GF-D8 (cell line): ENCODE results near the gene SPIN2B.
"Not testable (repeated sequence)": the region's sequence is repeated elsewhere in the genome, so short reads cannot be mapped to it uniquely, and the experiment has no call there.

ENCODE experiments used
- DNase-seq: peaks from one replicate; lab custom pipeline; 2025; lab: John Stamatoyannopoulos, UW

SPIN2B gene

DNA sequence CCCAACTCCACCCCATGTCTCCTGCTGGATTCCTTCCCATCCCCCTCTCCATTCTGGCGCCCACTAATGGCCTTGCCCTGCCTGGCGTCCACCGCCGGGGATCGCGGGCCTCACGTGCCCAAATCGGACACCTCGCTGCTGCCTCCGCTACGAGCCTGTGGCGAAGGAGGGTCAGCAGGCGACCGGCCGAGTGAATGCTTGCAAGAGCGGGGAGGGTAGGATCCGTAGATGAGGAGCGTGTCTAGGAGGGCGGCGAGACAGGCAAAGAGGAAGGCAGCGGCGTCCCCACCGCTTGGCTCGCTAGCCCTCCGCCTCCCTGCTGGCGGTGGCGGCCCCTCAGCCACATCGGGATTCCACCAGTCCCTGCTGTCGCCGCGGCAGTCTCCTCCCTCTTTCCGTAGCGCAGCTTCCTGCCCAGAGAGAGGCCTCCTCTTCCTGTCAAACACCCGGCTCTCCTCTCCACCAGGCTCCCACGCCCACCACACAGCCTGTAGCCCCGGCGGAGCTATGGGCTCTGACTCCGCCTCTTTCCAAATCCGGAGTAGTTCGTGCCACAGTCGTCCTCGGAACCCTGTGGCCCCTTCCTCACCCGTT is at the start of gene SPIN2B:
TSS of gene SPIN2B (minus strand) at position 387 of the 594 bp plus-strand sequence.
- peak; percentile 72 for DNase-seq

- peak; percentile 0 for DNase-seq
Observed at GRCh38 chrX:57156397-57157049, 35.2 kb upstream of the SPIN2B start.

DNA sequence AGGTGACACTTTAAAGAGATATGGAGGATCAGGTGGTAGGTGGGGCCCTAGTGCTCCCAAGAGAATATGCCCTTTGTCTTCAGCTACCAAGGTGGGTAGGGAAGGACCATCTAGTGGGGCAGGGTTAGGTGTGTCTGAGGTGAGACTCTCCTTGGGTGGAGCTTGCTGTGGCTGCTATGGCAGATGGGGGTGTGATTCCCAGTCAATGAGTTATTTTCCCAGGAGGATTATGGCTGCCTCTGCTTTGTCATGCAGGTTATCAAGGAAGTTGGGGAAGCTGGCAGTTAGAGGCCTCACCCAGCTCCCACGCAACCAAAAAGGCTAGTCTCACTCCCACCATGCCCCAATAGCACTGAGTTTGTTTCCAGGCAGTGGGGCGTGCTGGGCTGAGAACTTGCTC is 33.8 kb upstream of the SPIN2B start:
- DNase-seq, result no peak

DNA sequence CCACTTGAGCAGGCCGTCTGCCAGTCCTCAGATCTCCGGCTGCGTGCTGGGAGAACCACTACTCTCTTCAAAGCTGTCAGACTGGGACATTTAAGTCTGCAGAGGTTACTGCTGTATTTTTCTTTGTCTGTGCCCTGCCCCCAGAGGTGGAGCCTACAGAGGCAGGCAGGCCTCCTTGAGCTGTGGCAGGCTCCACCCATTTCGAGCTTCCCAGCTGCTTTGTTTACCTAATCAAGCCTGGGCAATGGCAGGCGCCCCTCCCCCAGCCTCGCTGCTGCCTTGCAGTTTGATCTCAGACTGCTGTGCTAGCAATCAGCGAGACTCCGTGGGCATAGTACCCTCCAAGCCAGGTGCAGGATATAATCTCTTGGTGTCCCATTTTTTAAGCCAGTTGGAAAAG is 30.9 kb upstream of the SPIN2B start:
- not testable (repeated sequence) for DNase-seq

DNA sequence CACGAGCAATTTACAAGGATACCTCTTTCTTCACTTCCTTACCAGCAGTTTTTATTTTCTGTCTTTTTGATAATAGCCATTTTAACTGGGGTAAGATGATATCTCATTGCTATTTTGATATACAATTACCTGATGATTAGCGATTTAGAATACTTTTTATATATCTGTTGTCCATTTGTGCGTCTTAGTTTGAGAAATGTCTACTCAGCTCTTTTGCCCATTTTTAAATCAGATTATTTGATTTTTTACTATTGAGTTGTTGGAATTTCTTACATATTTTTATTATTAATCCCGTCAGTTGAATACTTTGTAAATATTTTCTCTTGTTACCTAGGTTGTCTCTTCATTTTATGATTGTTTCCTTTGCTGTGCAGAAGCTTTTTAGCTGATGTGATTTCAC is 17.3 kb upstream of the SPIN2B start:
- no peak for DNase-seq

DNA sequence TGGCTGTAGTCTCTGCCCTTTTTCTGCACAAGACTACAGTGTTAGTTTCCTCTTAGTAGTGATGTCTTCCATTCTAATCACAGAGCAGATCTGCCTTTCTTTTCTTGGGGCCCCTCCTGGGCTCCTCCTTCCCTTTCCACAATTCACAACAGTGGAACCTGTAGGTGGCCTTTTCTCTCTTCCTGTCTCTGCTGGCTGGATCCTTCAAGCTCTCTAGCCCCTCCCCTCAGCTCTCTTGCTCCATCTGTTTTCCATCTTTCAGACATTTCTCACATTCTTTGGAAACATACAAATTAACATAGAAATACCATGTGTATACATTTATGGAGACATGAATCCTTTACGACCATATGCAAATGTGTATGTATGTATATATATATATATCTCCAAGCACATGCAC is 16.2 kb upstream of the SPIN2B start:
- no peak for DNase-seq

- DNase-seq, result not testable (repeated sequence)
Observed at GRCh38 chrX:57137073-57137472, 15.7 kb upstream of the SPIN2B start, which contains the start of gene SPIN2A. TSS of gene SPIN2A (minus strand) at chrX:57137397. CDS start at chrX:57136597, 800 bp downstream.

DNA sequence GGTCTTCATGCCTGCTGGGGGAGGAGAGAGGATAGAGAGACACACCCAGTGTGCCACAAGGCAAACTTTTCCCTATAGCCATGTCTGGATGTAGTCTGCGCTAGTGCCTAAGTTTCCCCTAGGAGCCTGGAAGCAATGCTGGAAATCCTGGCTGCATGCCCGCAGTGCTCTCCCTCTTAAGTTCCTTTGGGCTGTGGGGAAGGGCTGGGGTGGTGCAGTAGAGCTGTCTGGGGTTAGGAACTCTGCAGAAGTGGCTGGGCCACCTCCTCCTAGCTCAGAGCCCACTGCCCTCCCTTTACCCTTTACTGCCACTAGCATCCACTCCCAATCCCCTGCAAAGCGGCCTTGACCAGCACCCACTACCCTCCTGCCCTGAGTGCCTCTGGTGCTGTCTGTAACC is 15.2 kb upstream of the SPIN2B start:
- DNase-seq, result not testable (repeated sequence)

GRCh38 chrX:57135287-57135686 is 13.9 kb upstream of the SPIN2B start:
- no peak for DNase-seq

GRCh38 chrX:57134702-57135101 is 13.4 kb upstream of the SPIN2B start:
- DNase-seq, result no peak

- DNase-seq, result no peak
Observed at GRCh38 chrX:57133706-57134105, 12.4 kb upstream of the SPIN2B start.

DNA sequence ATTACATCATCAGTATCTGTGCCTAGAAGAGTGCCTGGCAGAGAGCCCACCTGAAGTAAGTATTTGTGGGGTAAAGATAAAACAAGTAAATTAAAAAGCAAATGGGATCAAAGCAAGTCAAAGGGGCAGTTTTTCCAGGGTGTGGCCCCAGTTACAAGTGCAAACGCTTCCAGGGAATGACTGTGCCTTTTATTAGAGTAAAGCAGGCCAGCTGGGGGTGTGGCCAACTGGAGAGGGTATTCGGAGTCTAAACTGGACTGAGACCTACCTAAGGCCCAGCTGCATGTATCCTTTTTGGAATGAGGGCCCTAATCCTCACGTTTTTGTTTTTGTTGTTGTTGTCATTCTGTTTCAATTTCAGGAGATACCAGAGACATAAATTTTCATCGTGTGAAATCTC is 11.9 kb upstream of the SPIN2B start:
- DNase-seq, result not testable (repeated sequence)

DNA sequence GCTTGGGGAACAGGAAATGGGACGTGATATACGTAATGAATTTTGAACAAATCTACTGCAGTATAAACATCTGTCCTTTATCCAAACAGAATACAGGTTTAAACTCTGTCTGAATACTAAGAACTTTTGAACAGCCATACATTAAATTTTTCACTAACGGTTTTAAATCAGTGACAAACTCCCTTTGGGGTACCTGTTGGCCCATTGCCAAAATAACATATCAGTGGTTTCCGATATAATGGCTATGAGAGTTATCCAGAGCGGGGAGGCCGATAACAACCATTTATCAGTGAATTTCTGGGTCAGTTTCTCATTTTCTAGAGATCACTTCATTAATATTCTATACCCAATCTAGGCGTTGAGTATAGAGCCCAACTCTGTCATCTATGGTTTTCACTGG is 10.7 kb upstream of the SPIN2B start:
- no peak for DNase-seq

DNA sequence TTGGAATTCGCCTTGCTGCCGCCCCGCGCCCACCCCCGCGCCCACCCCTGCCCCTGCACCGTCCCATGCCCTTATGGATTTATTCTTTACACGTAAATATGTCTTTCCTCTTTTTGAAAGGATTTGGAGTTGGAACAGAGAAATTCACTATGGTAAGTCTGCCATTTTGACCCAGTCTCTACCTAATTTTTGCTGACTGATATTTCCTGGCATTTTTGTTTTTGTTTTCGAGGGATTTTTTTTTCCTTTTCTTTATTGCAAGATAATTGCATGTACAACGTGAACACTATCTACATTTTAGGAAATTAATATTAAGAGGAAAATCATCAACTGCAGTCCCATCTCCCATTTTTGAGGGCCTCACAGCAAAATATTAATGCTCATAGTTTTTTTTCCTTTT is 468 bp upstream of the SPIN2B start:
- no peak for DNase-seq

GRCh38 chrX:57120619-57121161 is 658 bp downstream of the SPIN2B start:
- not testable (repeated sequence) for DNase-seq

DNA sequence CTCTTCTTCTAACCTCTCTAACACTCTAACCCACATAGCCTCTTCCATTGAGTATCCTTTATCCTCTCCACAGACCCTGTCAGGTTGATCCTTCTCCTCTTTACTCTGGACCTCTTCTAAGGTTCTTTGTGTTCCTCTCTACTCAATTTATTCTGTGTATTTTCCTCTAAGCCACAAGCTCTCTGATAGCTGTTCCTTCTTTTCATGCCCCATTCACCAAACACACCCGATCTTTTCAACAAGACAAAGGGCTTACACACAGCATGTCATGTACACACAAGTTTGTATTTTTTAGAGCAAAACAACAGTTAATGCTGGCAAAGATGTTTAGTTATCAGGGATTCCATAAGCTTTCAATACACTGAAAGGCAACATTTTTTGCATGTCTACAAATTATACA is 1.9 kb downstream of the SPIN2B start:
- no peak for DNase-seq

- not testable (repeated sequence) for DNase-seq
Observed at GRCh38 chrX:57117566-57117965, 3.8 kb downstream of the SPIN2B start.

GRCh38 chrX:57104921-57105398 is 16.4 kb downstream of the SPIN2B start:
- DNase-seq, result no peak

DNA sequence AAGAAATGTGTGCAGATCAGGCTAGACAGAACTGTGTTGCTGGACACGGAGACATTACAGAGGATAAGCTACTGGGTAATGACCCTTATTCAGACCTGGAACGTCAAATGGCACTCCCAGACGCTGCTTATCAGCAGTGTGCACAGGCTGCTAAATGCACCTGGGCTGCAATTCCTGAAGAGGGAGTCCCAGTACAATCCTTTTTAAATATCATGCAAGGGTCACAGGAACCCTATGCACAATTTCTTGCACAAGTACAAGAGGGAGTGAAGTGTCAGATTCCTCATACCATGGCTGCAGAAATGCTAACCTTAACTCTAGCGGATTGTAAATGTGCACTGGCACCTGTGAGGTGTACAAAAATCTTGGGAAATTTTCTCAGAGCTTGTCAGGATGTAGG is 16.9 kb downstream of the SPIN2B start:
- DNase-seq, result no peak

- DNase-seq, result no peak
Observed at GRCh38 chrX:57103489-57103888, 17.9 kb downstream of the SPIN2B start.

DNA sequence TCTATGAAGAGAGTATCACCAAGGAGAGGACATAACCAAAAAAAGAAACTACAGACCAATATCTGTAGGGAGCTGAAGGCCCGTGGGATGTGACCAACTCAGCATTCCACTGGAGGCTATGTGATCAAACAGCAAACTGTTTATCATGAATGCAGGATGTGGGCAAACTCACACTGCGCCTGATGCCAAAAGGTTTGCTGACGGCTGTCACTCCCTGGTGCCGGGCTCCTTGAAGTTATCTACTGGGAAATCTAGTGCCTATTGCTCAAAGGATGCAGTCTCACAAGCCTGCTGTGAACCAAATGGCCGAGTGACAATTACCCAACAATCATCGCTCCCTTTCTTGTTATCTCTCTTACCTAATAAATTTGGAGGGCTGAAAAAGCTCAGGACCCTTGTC is 18.4 kb downstream of the SPIN2B start:
- not testable (repeated sequence) for DNase-seq

- no peak for DNase-seq
Observed at GRCh38 chrX:57083143-57083542, 38.2 kb downstream of the SPIN2B start.

GRCh38 chrX:57074458-57074857 is 46.9 kb downstream of the SPIN2B start:
- no peak for DNase-seq
